Smooth muscle cell of the umbilical artery (primary cell): ENCODE results near the gene TARS2. TPM values are rescaled to one million over a fixed set of nuclear protein-coding genes. Genes with fewer than 3 reads are reported as not detected.

Source experiments
- total RNA-seq: library from RNA; depleted of rRNA; stranded (reverse); fragments of >200 nt; gene quantifications from 2 replicates; pipeline ENCODE4 v1.2.3, GENCODE V29; 2014

Gene TARS2
- 11.6 and 16.7 TPM in 2 replicates for total RNA-seq

GRCh38 chr1:150486966-150487762 is at the start of gene TARS2:
Gene TARS2 (plus strand): TSS chr1:150487419. CDS start chr1:150487451, 32 bp downstream.

GRCh38 chr1:150507912-150508864 is 21.0 kb downstream of the TARS2 start, which contains the start of gene ECM1:
Gene ECM1 (plus strand): TSS chr1:150508109. CDS start chr1:150508210, 101 bp downstream.

GRCh38 chr1:150515328-150516049 is 28.3 kb downstream of the TARS2 start, which contains the start of gene FALEC:
Gene FALEC (plus strand): TSS chr1:150515752.

GRCh38 chr1:150548632-150549495 is 61.6 kb downstream of the TARS2 start, which contains the start of gene ADAMTSL4:
Gene ADAMTSL4 (plus strand): TSS chr1:150549408. CDS start chr1:150552289, 2,881 bp downstream.

Other genes starting within 250 kb of the TARS2 start
- gene CA14, start 229.6 kb upstream of the TARS2 start, total RNA-seq: not detected in 2 replicates
- gene APH1A, start 218.4 kb upstream of the TARS2 start, total RNA-seq: 57.4 and 84.6 TPM in 2 replicates
- gene C1orf54, start 214.6 kb upstream of the TARS2 start, total RNA-seq: 6.7 and 38.0 TPM in 2 replicates
- 3.6 and 4.8 TPM in 2 replicates for gene CIART, start 204.9 kb upstream of the TARS2 start, total RNA-seq
- gene MRPS21, start 193.6 kb upstream of the TARS2 start, total RNA-seq: 34.7 and 52.0 TPM in 2 replicates
- 34.4 and 46.5 TPM in 2 replicates for gene PRPF3, start 165.9 kb upstream of the TARS2 start, total RNA-seq
- gene RPRD2, start 123.3 kb upstream of the TARS2 start, total RNA-seq: 6.8 and 11.3 TPM in 2 replicates
- 5.3 and 15.8 TPM in 2 replicates for gene ECM1, start 20.7 kb downstream of the TARS2 start, total RNA-seq
- gene FALEC, start 28.3 kb downstream of the TARS2 start, total RNA-seq: not detected in 2 replicates
- gene ADAMTSL4, start 62.0 kb downstream of the TARS2 start, total RNA-seq: 2.7 and 3.3 TPM in 2 replicates
- gene MCL1, start 92.2 kb downstream of the TARS2 start, total RNA-seq: 157 and 183 TPM in 2 replicates
- 56.4 and 83.6 TPM in 2 replicates for gene ENSA, start 142.2 kb downstream of the TARS2 start, total RNA-seq
- gene GOLPH3L, start 209.7 kb downstream of the TARS2 start, total RNA-seq: 10.4 and 13.2 TPM in 2 replicates
- 0.59 TPM in 1 of 2 replicates, not detected in the other for gene HORMAD1, start 233.5 kb downstream of the TARS2 start, total RNA-seq